ENCODE data around the gene EPHA1.
"Not testable (repeated sequence)": the region's sequence is repeated elsewhere in the genome, so short reads cannot be mapped to it uniquely, and the experiment has no call there.

The EPHA1 gene

GRCh38 chr7:143418681-143419458, 10.2 kb upstream of the EPHA1 start:
- no peak overlapping the region for H3K4me3 ChIP-seq (ENCODE audit: low read length)
- no peak for TF ChIP-seq ZNF274 (IDR thresholded peaks at IDR 0.05; ENCODE audit: low read depth, low read length)

- H3K4me3 ChIP-seq (ENCODE audit: low read length) = no peak overlapping the region
- TF ChIP-seq ZNF274 (IDR thresholded peaks at IDR 0.05; ENCODE audit: low read depth, low read length) = no peak
These were observed 9.2 kb upstream of the EPHA1 start for GRCh38 chr7:143417734-143418383.

GRCh38 chr7:143416565-143417149, 8.0 kb upstream of the EPHA1 start:
- TF ChIP-seq ZNF274 (IDR thresholded peaks at IDR 0.05; ENCODE audit: low read depth, low read length) = no peak
- no peak overlapping the region for H3K4me3 ChIP-seq (ENCODE audit: low read length)

- H3K4me3 ChIP-seq (ENCODE audit: low read length) = no peak overlapping the region
- TF ChIP-seq ZNF274 (IDR thresholded peaks at IDR 0.05; ENCODE audit: low read depth, low read length) = no peak
These were observed 7.2 kb upstream of the EPHA1 start for GRCh38 chr7:143415742-143416397.

GRCh38 chr7:143415209-143415608, 6.6 kb upstream of the EPHA1 start:
- not testable (repeated sequence) for H3K4me3 ChIP-seq (ENCODE audit: low read length)

GRCh38 chr7:143413123-143413522, 4.5 kb upstream of the EPHA1 start:
- TF ChIP-seq ZNF274 (IDR thresholded peaks at IDR 0.05; ENCODE audit: low read depth, low read length) = no peak
- H3K4me3 ChIP-seq (ENCODE audit: low read length) = no peak overlapping the region

GRCh38 chr7:143411976-143412708, 3.5 kb upstream of the EPHA1 start:
- TF ChIP-seq ZNF274 (IDR thresholded peaks at IDR 0.05; ENCODE audit: low read depth, low read length) = no peak
- no peak overlapping the region for H3K4me3 ChIP-seq (ENCODE audit: low read length)

GRCh38 chr7:143410521-143411004, 1.9 kb upstream of the EPHA1 start:
- no peak for TF ChIP-seq ZNF274 (IDR thresholded peaks at IDR 0.05; ENCODE audit: low read depth, low read length)
- no peak overlapping the region for H3K4me3 ChIP-seq (ENCODE audit: low read length)

- no peak overlapping the region for H3K4me3 ChIP-seq (ENCODE audit: low read length)
- no peak for TF ChIP-seq ZNF274 (IDR thresholded peaks at IDR 0.05; ENCODE audit: low read depth, low read length)
These were observed 387 bp downstream of the EPHA1 start for GRCh38 chr7:143408252-143408685.

GRCh38 chr7:143407287-143408251, 1.1 kb downstream of the EPHA1 start:
- no peak for TF ChIP-seq ZNF274 (IDR thresholded peaks at IDR 0.05; ENCODE audit: low read depth, low read length)
- H3K4me3 ChIP-seq (ENCODE audit: low read length) = no peak overlapping the region

GRCh38 chr7:143406002-143406357, 2.7 kb downstream of the EPHA1 start:
- no peak for TF ChIP-seq ZNF274 (IDR thresholded peaks at IDR 0.05; ENCODE audit: low read depth, low read length)
- H3K4me3 ChIP-seq (ENCODE audit: low read length) = no peak overlapping the region

- no peak overlapping the region for H3K4me3 ChIP-seq (ENCODE audit: low read length)
- no peak for TF ChIP-seq ZNF274 (IDR thresholded peaks at IDR 0.05; ENCODE audit: low read depth, low read length)
These were observed 3.3 kb downstream of the EPHA1 start for GRCh38 chr7:143405173-143406001.

GRCh38 chr7:143402233-143402632, 6.4 kb downstream of the EPHA1 start:
- H3K4me3 ChIP-seq (ENCODE audit: low read length) = not testable (repeated sequence)

Measured in GM08714 (cell line).